A549 treated with CpdA at 1 μM for 4 hours (cell line): ENCODE data around the gene OGFOD2. TPM values are rescaled to one million over a fixed set of nuclear protein-coding genes. Genes with fewer than 3 reads are reported as not detected.

Experiments used
- total RNA-seq: library from RNA; stranded (reverse); fragments of 200-300 nt; extraction: Qiagen RNA extraction; gene quantifications from 5 replicates; pipeline ENCODE4 v1.2.3, GENCODE V29; 2022; ENCODE audit warnings: low read depth

Gene OGFOD2
- 12.8 to 17.7 TPM (median 16.8 TPM) in 5 replicates for total RNA-seq

GRCh38 chr12:122974892-122975789 is at the start of gene OGFOD2:
OGFOD2 (plus strand) TSS chr12:122975244; CDS start chr12:122975252, 8 bp downstream.

GRCh38 chr12:122965851-122966742 is 8.9 kb upstream of the OGFOD2 start, which contains the start of gene ABCB9:
ABCB9 (minus strand) TSS chr12:122966463; CDS start chr12:122960235, 6,228 bp downstream.

GRCh38 chr12:122980183-122981035 is 5.4 kb downstream of the OGFOD2 start, which contains the start of gene ARL6IP4:
ARL6IP4 (plus strand) TSS chr12:122980681; CDS start chr12:122981140, 459 bp downstream.

Other genes starting within 250 kb of the OGFOD2 start
- 0.02 to 0.05 TPM (median 0.03 TPM) in 4 of 5 replicates, not detected in the other for gene HCAR1, start 244.4 kb upstream of the OGFOD2 start, total RNA-seq
- gene DENR, start 222.4 kb upstream of the OGFOD2 start, total RNA-seq = 57.1 to 71.4 TPM (median 60.7 TPM) in 5 replicates
- gene CCDC62, start 200.7 kb upstream of the OGFOD2 start, total RNA-seq = 0.04 to 0.09 TPM (median 0.06 TPM) in 4 of 5 replicates, not detected in the other
- gene HIP1R, start 139.8 kb upstream of the OGFOD2 start, total RNA-seq = 11.0 to 13.0 TPM (median 11.3 TPM) in 5 replicates
- 30.6 to 36.3 TPM (median 33.7 TPM) in 5 replicates for gene VPS37B, start 79.1 kb upstream of the OGFOD2 start, total RNA-seq
- gene ABCB9, start 8.8 kb upstream of the OGFOD2 start, total RNA-seq = 6.8 to 9.3 TPM (median 8.8 TPM) in 5 replicates
- gene ARL6IP4, start 5.4 kb downstream of the OGFOD2 start, total RNA-seq = 207 to 248 TPM (median 247 TPM) in 5 replicates
- gene PITPNM2, start 175.8 kb downstream of the OGFOD2 start, total RNA-seq = 13.8 to 20.0 TPM (median 16.4 TPM) in 5 replicates